ENCODE data around the gene POLL.

Gene POLL

GRCh38 chr10:101575580-101576210, 12.4 kb downstream of the POLL start:
- DNase-seq (ENCODE audit: insufficient read length, low spot score) (no peak), FAIRE-seq (no peak)

GRCh38 chr10:101575091-101575490, 13.0 kb downstream of the POLL start:
- FAIRE-seq (no peak), DNase-seq (ENCODE audit: insufficient read length, low spot score) (no peak)

- DNase-seq (ENCODE audit: insufficient read length, low spot score) (no peak), FAIRE-seq (no peak)
Measured at GRCh38 chr10:101573885-101574753, 13.9 kb downstream of the POLL start.

GRCh38 chr10:101572785-101573184, 15.3 kb downstream of the POLL start:
- DNase-seq (ENCODE audit: insufficient read length, low spot score) (no peak), FAIRE-seq (no peak)

- no peak for DNase-seq (ENCODE audit: insufficient read length, low spot score)
- no peak for FAIRE-seq
Measured at GRCh38 chr10:101572126-101572525, 15.9 kb downstream of the POLL start.

- DNase-seq (ENCODE audit: insufficient read length, low spot score) (no peak), FAIRE-seq (no peak)
Measured at GRCh38 chr10:101571271-101571925, 16.7 kb downstream of the POLL start.

GRCh38 chr10:101570428-101571270, 17.4 kb downstream of the POLL start:
- peak; percentile 78 for FAIRE-seq
- DNase-seq (ENCODE audit: insufficient read length, low spot score): no peak

- FAIRE-seq: peak; percentile 28
- DNase-seq (ENCODE audit: insufficient read length, low spot score): peak; percentile 88
Measured at GRCh38 chr10:101569622-101570427, 18.2 kb downstream of the POLL start.

GRCh38 chr10:101569323-101569621, 18.8 kb downstream of the POLL start:
- no peak for FAIRE-seq

GRCh38 chr10:101568054-101568745, 19.9 kb downstream of the POLL start:
- DNase-seq (ENCODE audit: insufficient read length, low spot score) (no peak), FAIRE-seq (no peak)

More at GRCh38 chr10:101569323-101569621, 18.8 kb downstream of the POLL start:
- DNase-seq (ENCODE audit: insufficient read length, low spot score): no peak

GRCh38 chr10:101567165-101568006, 20.7 kb downstream of the POLL start:
- DNase-seq (ENCODE audit: insufficient read length, low spot score) (no peak), FAIRE-seq (no peak)

GRCh38 chr10:101566333-101567164, 21.5 kb downstream of the POLL start:
- DNase-seq (ENCODE audit: insufficient read length, low spot score) (no peak), FAIRE-seq (no peak)

- DNase-seq (ENCODE audit: insufficient read length, low spot score) (no peak), FAIRE-seq (no peak)
Measured at GRCh38 chr10:101565936-101566332, 22.1 kb downstream of the POLL start.

- DNase-seq (ENCODE audit: insufficient read length, low spot score) (no peak), FAIRE-seq (no peak)
Measured at GRCh38 chr10:101565370-101565900, 22.6 kb downstream of the POLL start.

GRCh38 chr10:101564490-101564991, 23.5 kb downstream of the POLL start:
- no peak for DNase-seq (ENCODE audit: insufficient read length, low spot score)
- no peak for FAIRE-seq

GRCh38 chr10:101563497-101564040, 24.5 kb downstream of the POLL start:
- DNase-seq (ENCODE audit: insufficient read length, low spot score) (no peak), FAIRE-seq (no peak)

- DNase-seq (ENCODE audit: insufficient read length, low spot score): no peak
- no peak for FAIRE-seq
Measured at GRCh38 chr10:101563007-101563406, 25.1 kb downstream of the POLL start.

Data from GM19239 (cell line).